HL-60 (cell line): ENCODE data around the gene PRODH.

Experiments used
- GABPA ChIP-seq: IDR thresholded peaks from 2 replicates; pipeline ENCODE4 v1.6.1; 2012; ENCODE audit warnings: low read depth
- POLR2AphosphoS5 ChIP-seq: IDR thresholded peaks from 2 replicates; pipeline ENCODE4 v1.6.1; 2012; ENCODE audit warnings: low read depth
- REST ChIP-seq: IDR thresholded peaks from 2 replicates; pipeline ENCODE4 v1.6.1; 2012; ENCODE audit warnings: low read depth; ENCODE audit not compliant: insufficient replicate concordance
- TF ChIP-seq, protein P1 (sequence below): IDR thresholded peaks from one replicate; pipeline ENCODE4 v1.5.1; 2011; ENCODE audit warnings: low read length, control low read depth, inconsistent platforms; ENCODE audit not compliant: insufficient read depth

DNA sequence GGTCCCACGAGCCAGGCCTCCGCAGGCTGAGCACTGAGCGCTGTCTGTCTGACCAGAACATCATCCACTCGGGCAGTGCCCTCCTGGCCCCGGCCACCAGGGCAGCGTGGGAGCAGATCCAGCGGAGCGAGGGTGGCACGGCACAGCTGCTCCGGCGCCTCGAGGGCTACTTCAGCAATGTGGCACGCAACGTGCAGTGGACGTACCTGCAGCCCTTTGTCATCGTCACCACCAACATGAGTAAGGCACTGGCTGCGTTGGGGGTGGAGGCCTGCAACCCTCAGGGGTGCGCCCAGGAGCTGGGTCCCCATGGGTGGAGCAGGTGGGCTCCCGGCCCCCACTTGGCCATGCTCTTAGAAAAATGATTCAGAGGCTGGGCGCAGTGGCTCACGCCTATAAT, 49.7 kb upstream of the PRODH start:
- TF ChIP-seq, protein P1, sequence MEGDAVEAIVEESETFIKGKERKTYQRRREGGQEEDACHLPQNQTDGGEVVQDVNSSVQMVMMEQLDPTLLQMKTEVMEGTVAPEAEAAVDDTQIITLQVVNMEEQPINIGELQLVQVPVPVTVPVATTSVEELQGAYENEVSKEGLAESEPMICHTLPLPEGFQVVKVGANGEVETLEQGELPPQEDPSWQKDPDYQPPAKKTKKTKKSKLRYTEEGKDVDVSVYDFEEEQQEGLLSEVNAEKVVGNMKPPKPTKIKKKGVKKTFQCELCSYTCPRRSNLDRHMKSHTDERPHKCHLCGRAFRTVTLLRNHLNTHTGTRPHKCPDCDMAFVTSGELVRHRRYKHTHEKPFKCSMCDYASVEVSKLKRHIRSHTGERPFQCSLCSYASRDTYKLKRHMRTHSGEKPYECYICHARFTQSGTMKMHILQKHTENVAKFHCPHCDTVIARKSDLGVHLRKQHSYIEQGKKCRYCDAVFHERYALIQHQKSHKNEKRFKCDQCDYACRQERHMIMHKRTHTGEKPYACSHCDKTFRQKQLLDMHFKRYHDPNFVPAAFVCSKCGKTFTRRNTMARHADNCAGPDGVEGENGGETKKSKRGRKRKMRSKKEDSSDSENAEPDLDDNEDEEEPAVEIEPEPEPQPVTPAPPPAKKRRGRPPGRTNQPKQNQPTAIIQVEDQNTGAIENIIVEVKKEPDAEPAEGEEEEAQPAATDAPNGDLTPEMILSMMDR: no peak
- TF ChIP-seq POLR2AphosphoS5: no peak
- TF ChIP-seq REST: no peak
- TF ChIP-seq GABPA: no peak
